GF-D8 (cell line): Measurements from ENCODE around the gene PVRIG.
"Not testable (repeated sequence)": the region's sequence is repeated elsewhere in the genome, so short reads cannot be mapped to it uniquely, and the experiment has no call there.

Source experiments
- DNase-seq: peaks from one replicate; lab custom pipeline; 2025; lab: John Stamatoyannopoulos, UW

The PVRIG gene

GRCh38 chr7:100219801-100220585 is at the start of gene PVRIG:
Gene PVRIG, plus strand, starts transcription at chr7:100219949. Its CDS starts 22 bp downstream, at chr7:100219971.
- DNase-seq, result not testable (repeated sequence)

DNA sequence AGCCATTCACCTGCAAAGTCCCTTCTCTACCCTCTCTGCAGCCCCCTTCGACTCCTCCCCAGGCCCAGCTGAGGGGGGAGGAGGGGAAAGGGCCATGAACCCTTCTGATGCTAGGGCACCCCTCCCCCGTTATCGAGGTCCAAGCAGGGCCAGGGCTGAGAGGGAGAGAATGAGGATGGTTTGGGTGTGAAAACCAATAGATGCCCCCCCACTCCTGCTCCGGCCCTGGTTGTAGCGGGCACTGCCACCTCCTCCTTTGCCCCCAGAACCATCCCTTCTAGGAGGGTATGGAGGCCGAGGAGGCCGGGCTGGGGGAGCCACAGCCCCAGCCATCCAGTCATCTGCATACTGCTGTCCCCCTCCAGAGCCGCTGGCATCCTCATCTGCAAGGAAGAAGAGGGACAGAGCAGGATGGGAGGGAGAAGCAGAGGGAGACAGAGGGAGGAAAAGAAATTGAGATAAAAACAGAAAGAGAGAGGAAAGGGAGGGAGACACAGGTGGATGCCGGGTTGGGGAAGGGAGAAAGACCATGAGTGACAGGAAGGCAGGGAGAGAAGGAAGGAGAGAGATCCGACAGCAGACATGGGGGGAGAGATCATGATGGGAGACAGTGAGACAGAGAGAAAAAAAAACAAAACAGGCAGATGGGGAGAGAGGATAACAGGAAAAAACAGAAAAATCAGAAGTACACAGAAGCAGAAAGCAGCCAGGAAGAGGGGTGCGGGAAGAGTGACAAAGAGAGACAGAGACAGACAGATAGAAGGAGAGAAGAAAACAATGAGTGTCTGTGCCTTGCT is 49.5 kb upstream of the PVRIG start:
- DNase-seq, result no peak

DNA sequence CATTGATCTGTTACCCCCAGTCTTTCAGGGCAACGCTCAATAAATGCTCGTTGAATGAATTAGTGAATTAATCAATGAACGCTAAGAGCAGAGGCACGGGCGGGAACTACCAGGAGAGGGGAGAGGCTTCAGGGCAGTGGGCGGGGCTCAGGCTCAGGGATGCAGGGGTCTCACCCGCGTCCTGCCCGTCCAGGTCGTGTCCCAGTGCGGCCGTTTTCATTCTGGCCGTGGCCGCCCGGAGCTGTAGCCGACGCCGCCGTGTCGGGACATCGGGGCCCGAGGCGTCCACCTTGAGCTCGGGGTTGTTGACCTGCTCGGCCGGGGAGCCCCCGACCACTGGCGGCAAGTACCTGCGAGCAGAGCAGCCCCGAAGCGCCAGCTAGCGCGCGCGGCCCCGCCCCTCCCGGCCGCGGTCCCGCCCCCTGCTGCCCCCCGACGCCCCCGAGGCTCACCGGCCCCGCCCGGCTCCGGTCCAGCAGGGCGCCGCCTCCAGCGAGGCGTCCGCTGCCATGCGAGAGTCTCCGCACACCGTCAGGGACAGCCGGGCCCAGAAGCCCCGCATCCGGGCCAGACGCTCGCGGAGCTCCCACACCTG is 48.6 kb upstream of the PVRIG start:
- DNase-seq, result no peak

DNA sequence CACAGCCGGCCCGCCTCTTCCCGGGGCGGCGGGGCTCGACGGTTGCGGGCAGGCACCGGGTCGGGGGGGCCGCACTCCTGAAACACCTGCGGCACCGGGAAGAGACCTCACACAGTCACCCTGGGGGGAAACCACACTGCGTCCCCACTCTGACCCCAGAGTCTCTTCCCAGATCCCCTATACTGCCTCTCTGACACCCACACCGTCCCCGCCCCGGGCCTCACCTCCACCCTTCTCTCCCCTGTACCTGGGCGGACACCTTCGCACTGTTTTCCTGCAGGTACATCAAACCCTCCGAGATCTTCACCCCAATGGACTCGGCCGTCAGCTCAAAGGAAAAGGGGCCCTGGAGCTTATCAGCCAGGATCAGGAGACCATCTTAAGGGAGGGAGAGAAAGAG is 47.9 kb upstream of the PVRIG start:
- DNase-seq, result no peak

- no peak for DNase-seq
Observed at GRCh38 chr7:100173806-100174495, 45.8 kb upstream of the PVRIG start.

GRCh38 chr7:100174582-100174981 is 45.2 kb upstream of the PVRIG start:
- DNase-seq, result no peak

DNA sequence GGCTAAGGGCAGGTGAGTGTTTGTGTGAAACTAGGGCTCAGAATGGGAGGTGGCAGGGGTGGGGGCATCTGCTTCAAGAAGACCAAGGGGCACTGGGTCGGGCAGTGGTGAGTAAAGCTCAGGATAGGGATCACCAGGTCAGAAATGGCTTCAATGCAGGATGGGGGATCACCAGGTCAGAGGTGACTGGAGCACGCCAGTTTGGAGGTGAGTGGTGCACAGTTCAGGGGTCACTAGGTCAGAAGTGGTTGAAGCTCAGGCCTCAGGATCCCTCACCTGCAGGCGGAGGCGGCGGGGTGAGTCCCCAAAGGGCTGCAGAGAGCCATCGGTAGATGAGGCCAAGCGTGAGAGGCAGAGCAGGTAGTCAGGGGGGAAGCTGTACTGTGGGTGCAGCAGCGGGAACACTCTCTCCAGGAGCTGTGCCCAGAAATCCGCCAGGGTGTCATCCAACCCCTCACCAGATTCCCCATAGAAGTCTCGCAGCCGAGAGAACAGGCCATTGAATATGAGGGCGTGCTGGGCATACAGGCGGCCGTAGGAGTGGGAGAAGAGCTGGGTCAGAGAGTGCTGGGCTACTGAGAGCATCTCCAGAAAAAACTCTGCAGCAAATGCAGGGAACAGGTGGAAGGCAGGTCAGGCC is 44.3 kb upstream of the PVRIG start:
- no peak for DNase-seq

- DNase-seq, result no peak
Observed at GRCh38 chr7:100176096-100177044, 43.4 kb upstream of the PVRIG start.

DNA sequence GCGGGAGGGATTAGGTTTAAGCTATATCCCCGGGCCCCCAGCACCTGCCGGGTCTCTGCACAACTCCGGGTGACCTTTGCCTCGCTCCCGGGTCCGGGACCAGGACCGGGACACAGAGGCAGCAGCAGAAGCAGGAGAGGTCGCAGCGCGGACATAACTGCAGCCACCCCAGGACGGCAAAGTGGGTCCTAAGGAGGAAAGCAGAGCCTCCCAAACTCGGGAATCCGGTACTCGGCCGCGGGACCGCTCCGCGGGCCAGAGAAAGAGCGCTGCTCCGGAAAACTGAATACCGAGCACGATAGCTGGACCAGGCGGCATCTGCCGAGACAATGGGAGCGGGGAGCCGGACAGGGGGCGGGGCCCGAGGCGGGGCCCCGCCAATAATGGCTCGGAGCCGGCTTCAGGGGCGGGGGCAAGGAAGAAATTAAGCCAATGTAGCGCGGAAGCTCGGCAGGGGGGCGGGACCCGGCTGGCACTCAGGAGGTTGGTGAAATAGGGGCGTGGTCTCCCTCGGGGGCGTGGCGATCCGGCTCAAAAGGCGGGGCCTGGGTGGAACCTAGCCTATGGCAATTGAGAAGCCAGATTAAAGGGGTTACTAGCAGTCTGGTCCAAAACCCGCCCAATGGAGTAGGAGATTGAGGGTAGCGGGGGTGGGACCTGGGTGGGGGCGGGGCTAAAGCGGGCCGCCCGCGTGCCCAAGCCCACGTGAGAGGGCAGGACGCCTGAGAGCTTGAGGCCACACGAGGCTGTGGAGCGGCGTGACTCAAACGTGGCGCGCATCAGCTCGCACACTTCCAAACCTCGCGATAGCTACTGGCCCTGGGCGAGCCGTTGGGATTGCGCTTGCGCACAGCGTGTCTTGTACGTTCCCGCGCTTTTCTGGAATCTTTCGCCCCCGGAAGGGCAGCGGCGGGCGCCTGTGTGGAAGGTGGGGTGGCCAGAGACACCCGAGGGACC is 42.4 kb upstream of the PVRIG start, which contains the start of the genes GPC2 and STAG3:
GPC2 (minus strand) TSS at position 337 of the 957 bp plus-strand sequence; CDS start at position 155, 182 bp downstream.
STAG3 (plus strand) TSS at position 874 of the 957 bp plus-strand sequence. CDS start 2,639 bp downstream, outside the sequence.
- DNase-seq, result peak; percentile 97

GRCh38 chr7:100180084-100180483 is 39.7 kb upstream of the PVRIG start:
- DNase-seq, result not testable (repeated sequence)

GRCh38 chr7:100182616-100183015 is 37.1 kb upstream of the PVRIG start:
- not testable (repeated sequence) for DNase-seq

DNA sequence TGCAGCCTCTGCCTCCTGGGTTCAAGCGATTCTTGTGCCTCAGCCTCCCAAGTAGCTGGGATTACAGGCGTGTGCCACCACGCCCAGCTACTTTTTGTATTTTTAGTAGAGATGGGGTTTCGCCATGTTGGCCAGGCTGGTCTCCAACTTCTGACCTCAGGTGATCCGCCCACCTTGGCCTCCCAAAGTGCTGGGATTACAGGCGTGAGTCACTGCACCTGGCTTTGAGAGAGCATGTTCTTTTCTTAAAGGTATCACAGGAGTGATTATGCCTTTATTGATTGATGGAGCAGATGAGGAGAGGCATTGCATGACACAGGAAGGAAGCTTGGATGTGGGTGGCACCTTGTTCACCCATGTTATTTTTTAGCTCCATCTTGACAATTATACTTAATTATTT is 36.7 kb upstream of the PVRIG start:
- DNase-seq, result not testable (repeated sequence)

GRCh38 chr7:100185726-100186125 is 34.0 kb upstream of the PVRIG start:
- no peak for DNase-seq

GRCh38 chr7:100189061-100189460 is 30.7 kb upstream of the PVRIG start:
- DNase-seq, result no peak

DNA sequence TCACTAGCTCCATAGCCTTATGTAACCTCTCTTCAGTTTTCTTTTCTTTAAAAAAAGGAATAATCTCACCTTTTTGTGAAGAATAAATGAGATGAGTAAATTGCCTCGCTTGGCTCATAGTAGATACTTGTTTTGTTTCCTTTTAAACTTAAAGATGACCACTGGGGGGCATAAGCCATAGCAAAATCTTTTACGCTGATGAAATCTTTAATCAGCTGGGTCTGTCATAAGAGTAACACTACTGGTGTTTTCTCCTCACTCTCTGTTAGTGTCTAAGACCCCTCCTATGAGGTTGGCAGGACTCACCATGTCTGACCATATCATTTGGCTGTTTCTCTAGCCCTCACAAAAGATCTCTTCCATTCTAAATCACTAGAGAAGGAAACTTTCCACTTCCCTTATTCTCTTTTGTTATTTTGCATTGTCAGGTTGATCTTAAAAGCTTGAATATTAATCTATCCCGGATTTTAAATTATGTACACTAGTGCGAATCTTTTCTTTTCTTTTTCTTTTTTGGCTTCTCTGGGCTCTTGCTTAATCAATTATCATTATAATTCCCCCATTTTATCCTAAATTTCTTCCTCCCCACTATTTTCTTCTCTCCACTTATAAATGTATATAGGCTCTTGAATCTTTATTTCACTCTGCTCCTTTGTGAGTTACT is 29.6 kb upstream of the PVRIG start:
- no peak for DNase-seq

DNA sequence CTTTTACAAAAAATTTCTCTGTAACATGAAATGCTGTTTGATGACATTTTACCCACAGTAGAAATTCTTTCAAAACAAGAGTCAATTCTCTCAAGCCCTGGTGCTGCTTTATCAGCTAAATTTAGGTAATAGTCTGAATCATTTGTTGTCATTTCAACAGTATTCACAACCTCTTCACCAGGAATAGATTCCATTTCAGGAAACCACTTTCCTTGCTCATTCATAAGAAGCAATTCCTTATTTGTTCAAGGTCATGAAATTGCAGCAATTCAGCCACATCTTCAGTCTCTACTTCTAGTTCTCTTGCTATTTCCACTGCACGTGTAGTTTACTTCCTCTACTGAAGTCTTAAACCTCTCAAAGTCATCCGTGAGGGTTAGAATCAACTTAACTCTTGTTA is 28.0 kb upstream of the PVRIG start:
- DNase-seq, result no peak

GRCh38 chr7:100192281-100192862 is 27.4 kb upstream of the PVRIG start:
- DNase-seq, result not testable (repeated sequence)

- no peak for DNase-seq
Observed at GRCh38 chr7:100192969-100193368, 26.8 kb upstream of the PVRIG start.
